Endothelial cell of umbilical vein (primary cell): ENCODE data around the gene COL13A1. TPM values are rescaled to one million over a fixed set of nuclear protein-coding genes. Genes with fewer than 3 reads are reported as not detected.

Experiments
- BruUV-seq: library from RNA; stranded (reverse); fragments of 400-500 nt; replicated peaks from 2 replicates; lab custom pipeline; 2021; lab: Mats Ljungman, UMichigan
- CTCF ChIA-PET: fragments of 300-600, 350-600 bp; sonication (Branson Sonifier 250); formaldehyde crosslinking; loops from one replicate; lab custom pipeline; 2021; ENCODE audit warnings: antibody characterized with exemption, inconsistent platforms; lab: Charles Lee
- POLR2A ChIA-PET: fragments of 300-600, 350-600 bp; sonication (Branson Sonifier 250); formaldehyde crosslinking; loops from one replicate; lab custom pipeline; 2021; ENCODE audit warnings: antibody characterized with exemption, inconsistent platforms; lab: Charles Lee
- DNase-seq: peaks from one replicate; pipeline ENCODE4 v3.0.0-alpha.2; 2011; ENCODE audit warnings: low read depth, low spot score
- FAIRE-seq: peaks from 2 replicates; lab custom pipeline; 2011; peaks lifted over from hg19 to GRCh38; lab: Jason Lieb, UNC
- H2AFZ ChIP-seq: 2 replicates; pipeline ENCODE4 v1.6.0; 2012; ENCODE audit warnings: low read depth, low read length, control low read depth, inconsistent platforms
- H3K27ac ChIP-seq: 2 replicates; pipeline ENCODE4 v1.5.1; 2011; ENCODE audit warnings: low read depth, mild to moderate bottlenecking, control low read depth, low read length, moderate library complexity; ENCODE audit not compliant: insufficient read depth
- H3K27me3 ChIP-seq, 2 experiments: 2 replicates each; pipeline versions ENCODE4 v1.6.0 to v1.6.1; 2011; ENCODE audit warnings: low read length in 2 of 2, mixed read lengths in 1 of 2; ENCODE audit not compliant: control insufficient read depth in 2 of 2, insufficient read depth in 2 of 2
- H3K36me3 ChIP-seq, 2 experiments: 2 replicates in 1 of 2; 3 replicates in 1 of 2; pipeline ENCODE4 v1.5.1; 2011; ENCODE audit warnings: low read length in 2 of 2, mild to moderate bottlenecking in 1 of 2, moderate library complexity in 1 of 2; ENCODE audit not compliant: control insufficient read depth in 2 of 2, insufficient read depth in 2 of 2; ENCODE audit errors: extremely low read depth in 1 of 2
- H3K4me1 ChIP-seq: 3 replicates; pipeline ENCODE4 v1.5.1; 2011; ENCODE audit warnings: mild to moderate bottlenecking, low read length; ENCODE audit not compliant: control insufficient read depth, insufficient read depth; ENCODE audit errors: extremely low read depth
- H3K4me2 ChIP-seq: 2 replicates; pipeline ENCODE4 v1.6.1; 2011; ENCODE audit warnings: low read length, control low read depth, mixed read lengths; ENCODE audit not compliant: insufficient read depth
- H3K4me3 ChIP-seq, 3 experiments: fragments of 200-600 bp in 1 of 3; sonication (generic), shearing (Covaris generic) in 1 of 3; replicated peaks in 1 of 3; 2 replicates each; pipeline ENCODE4 v1.5.1; 2011 to 2016; ENCODE audit warnings: control low read depth in 3 of 3, low read length in 3 of 3, mild to moderate bottlenecking in 2 of 3, inconsistent platforms in 1 of 3, low read depth in 1 of 3, moderate library complexity in 1 of 3; ENCODE audit not compliant: insufficient read depth in 1 of 3
- H3K79me2 ChIP-seq: 2 replicates; pipeline ENCODE4 v1.6.0; 2012; ENCODE audit warnings: low read length, inconsistent platforms; ENCODE audit not compliant: control insufficient read depth, insufficient read depth
- H3K9ac ChIP-seq: replicated peaks from 2 replicates; pipeline ENCODE3; 2011; ENCODE audit warnings: low read length, control low read depth; ENCODE audit not compliant: insufficient read depth; ENCODE audit errors: extremely low read depth
- H3K9me1 ChIP-seq: replicated peaks from 3 replicates; pipeline ENCODE4 v1.6.0; 2011; ENCODE audit warnings: mild to moderate bottlenecking, low read length; ENCODE audit not compliant: control insufficient read depth, insufficient read depth; ENCODE audit errors: extremely low read depth
- H3K9me3 ChIP-seq: replicated peaks from 2 replicates; pipeline ENCODE4 v1.5.1; 2012; ENCODE audit warnings: low read length, inconsistent platforms; ENCODE audit not compliant: control insufficient read depth, insufficient read depth
- H4K20me1 ChIP-seq: replicated peaks from 2 replicates; pipeline ENCODE3; 2011; ENCODE audit warnings: mild to moderate bottlenecking, low read length; ENCODE audit not compliant: control insufficient read depth, insufficient read depth; ENCODE audit errors: extremely low read depth
- CTCF ChIP-seq, 2 donors: IDR thresholded peaks; 1 replicate in 1 of 2; 2 replicates in 1 of 2; pipeline ENCODE4 v1.5.1; 2011; ENCODE audit warnings: low read length in 2 of 2, mild to moderate bottlenecking in 2 of 2, moderate library complexity in 2 of 2, control low read depth in 1 of 2, inconsistent platforms in 1 of 2, low read depth in 1 of 2; ENCODE audit not compliant: insufficient read depth in 1 of 2; ENCODE audit errors: extremely low read depth in 1 of 2
- EZH2 ChIP-seq: IDR thresholded peaks from 2 replicates; pipeline ENCODE4 v1.6.1; 2012; ENCODE audit warnings: borderline replicate concordance, low read depth, mild to moderate bottlenecking, moderate library complexity, low read length, inconsistent platforms; ENCODE audit not compliant: severe bottlenecking
- FOS ChIP-seq: IDR thresholded peaks from 2 replicates; pipeline ENCODE4 v1.6.1; 2011; ENCODE audit warnings: mild to moderate bottlenecking, low read length, moderate library complexity, borderline replicate concordance; ENCODE audit not compliant: insufficient read depth
- GATA2 ChIP-seq: IDR thresholded peaks from 2 replicates; pipeline ENCODE4 v1.7.0; 2011; ENCODE audit warnings: low read depth, mild to moderate bottlenecking, moderate library complexity, mixed read lengths, low read length; ENCODE audit not compliant: insufficient read length, insufficient read depth
- JUN ChIP-seq: IDR thresholded peaks from 2 replicates; pipeline ENCODE4 v1.6.1; 2011; ENCODE audit warnings: borderline replicate concordance, low read depth; ENCODE audit not compliant: insufficient read length, insufficient read depth
- MYC ChIP-seq: IDR thresholded peaks from one replicate; pipeline ENCODE4 v1.6.1; 2011; ENCODE audit warnings: mild to moderate bottlenecking, low read depth, low read length
- dilution Hi-C: fragments of 300-500 bp; cut with MboI; formaldehyde crosslinking; loops from one replicate; pipeline ENCODE4 v1.15.0; 2019; ENCODE audit warnings: low sequenced_read_pairs; ENCODE audit not compliant: extremely low pct_ligation_motif_present
- intact Hi-C: fragments of 100-400 bp; cut with micrococcal nuclease; formaldehyde crosslinking; loops from one replicate; pipeline ENCODE4 v1.10.0; 2022
- polyA plus RNA-seq, 4 experiments: library from polyadenylated mRNA; depleted of rRNA in 3 of 4; stranded (reverse) in 3 of 4; unstranded in 1 of 4; fragments of >200 nt; gene quantifications; 2 replicates each; pipeline versions ENCODE4 v1.2.1 to v1.2.3, GENCODE V29; 2011 to 2012; ENCODE audit warnings: missing spikeins in 1 of 4
- total RNA-seq: library from RNA; stranded (reverse); gene quantifications from 2 replicates; pipeline ENCODE4 v1.2.3, GENCODE V29; 2021

Gene COL13A1
- total and polyA plus RNA-seq, 2 donors (not counting 3 experiments of a cell fraction or from before 2014, with no cell fraction given) = 21.4 to 47.5 TPM

- ChIA-PET CTCF (interaction anchor here (1.1 to 6.4 kb wide), 9 partner anchors 10 to 151 kb away, joined by 3 to 92 read pairs (median 4); no protein-coding TSS in a partner anchor), POLR2A (interaction anchor here (0.6 to 1.0 kb wide), 2 partner anchors 12 to 165 kb away, joined by 3 read pairs; no protein-coding TSS in a partner anchor)
- Histone ChIP-seq H2AFZ (no peak overlapping the region), H3K27me3 (no peaks in the 10 kb centered on the region), H3K4me1 (peaks cover 43% of the 10 kb centered on the region), H3K27ac (peak overlapping the region; percentile 72), H3K4me3 (no peak overlapping the region), H3K36me3 (no peaks in the 10 kb centered on the region), H3K4me2 (peak overlapping the region; percentile 52), H3K9ac (no peak overlapping the region), H3K9me3 (no peaks in the 10 kb centered on the region), H3K79me2 (peaks cover 96% of the 10 kb centered on the region), H3K9me1 (no peaks in the 10 kb centered on the region), H4K20me1 (no peaks in the 10 kb centered on the region)
- intact Hi-C loops = loop anchor here (1.0 kb wide), 1 partner anchor 12 kb away; no protein-coding TSS in a partner anchor
- dilution Hi-C loops = no loop called here
- no TSS peak for BruUV-seq
- FAIRE-seq = peak; percentile 85
- peak; percentile 30 for DNase-seq
- TF ChIP-seq JUN (peak; percentile 53), EZH2 (no peak), FOS (no peak), GATA2 (peak; percentile 23), MYC (no peak), CTCF (IDR thresholded peaks at IDR 0.05; ENCODE audit: extremely low read depth in 1 of 2, insufficient read depth in 1 of 2, low read depth in 1 of 2, low read length in 2 of 2) (no peak)
Measured at GRCh38 chr10:69807122-69807521, 5.4 kb downstream of the COL13A1 start.
